Omental fat pad (tissue), 4 donors: ENCODE data around the gene LRRC49. TPM values are rescaled to one million over a fixed set of nuclear protein-coding genes. Genes with fewer than 3 reads are reported as not detected.
A peak's percentile ranks its signal among the peaks of the same experiment; 100 is the strongest.

Experiments used
- ATAC-seq: fragments of 150-250 bp; one replicate; pipeline ENCODE4 v1.9.1; 2016; ENCODE audit warnings: mild to moderate bottlenecking, moderate library complexity; ENCODE audit not compliant: low FRiP score
- DNase-seq: peaks from one replicate; pipeline ENCODE4 v3.0.0-alpha.2; 2019; ENCODE audit warnings: low spot score
- CTCF ChIP-seq, 3 donors: fragments of 450-650 bp; IDR thresholded peaks; one replicate each; pipeline ENCODE4 v1.5.1; 2016 to 2017; ENCODE audit warnings: antibody characterized with exemption in 3 of 3, mild to moderate bottlenecking in 3 of 3, moderate library complexity in 2 of 3
- total RNA-seq, 4 donors: library from RNA; depleted of rRNA; stranded (reverse); fragments of >200 nt; gene quantifications; one replicate each; pipeline ENCODE4 v1.1.0, GENCODE V29; 2016

LRRC49 gene
- total RNA-seq, 4 donors from 2014 or later, result 2.5 to 7.1 (median 5.0) TPM

- TF ChIP-seq CTCF (IDR thresholded peaks at IDR 0.05), result no peak
- no peak for DNase-seq
- no peak for ATAC-seq
These were observed 33.2 kb upstream of the LRRC49 start for GRCh38 chr15:70859322-70859908.

- no peak for DNase-seq
- ATAC-seq, result no peak
- TF ChIP-seq CTCF (IDR thresholded peaks at IDR 0.05), result no peak
These were observed 32.6 kb upstream of the LRRC49 start for GRCh38 chr15:70859998-70860397.

GRCh38 chr15:70863450-70864218 is 29.0 kb upstream of the LRRC49 start:
- DNase-seq (no peak), ATAC-seq (peak; percentile 78)
- no peak for TF ChIP-seq CTCF (IDR thresholded peaks at IDR 0.05)

GRCh38 chr15:70866982-70867641 is 25.5 kb upstream of the LRRC49 start:
- DNase-seq, result no peak
- ATAC-seq, result no peak
- TF ChIP-seq CTCF (IDR thresholded peaks at IDR 0.05), result no peak

- TF ChIP-seq CTCF (IDR thresholded peaks at IDR 0.05), result no peak
- ATAC-seq, result peak; percentile 4
These were observed 24.6 kb upstream of the LRRC49 start for GRCh38 chr15:70867911-70868467.

GRCh38 chr15:70869346-70869745 is 23.3 kb upstream of the LRRC49 start:
- no peak for TF ChIP-seq CTCF (IDR thresholded peaks at IDR 0.05)
- ATAC-seq (no peak), DNase-seq (no peak)

More at GRCh38 chr15:70867911-70868467, 24.6 kb upstream of the LRRC49 start:
- DNase-seq, result no peak
